Trophoblast cell (in vitro differentiated cells and primary cell): ENCODE measurements around the gene ANKDD1B.
"Not testable (repeated sequence)": the region's sequence is repeated elsewhere in the genome, so short reads cannot be mapped to it uniquely, and the experiment has no call there.

Experiments
- DNase-seq, 2 donors: peaks; one replicate each; pipeline ENCODE4 v3.0.0-alpha.2; 2016
- H2AFZ ChIP-seq: 2 replicates; pipeline ENCODE4 v1.6.1; 2013; ENCODE audit warnings: low read length, moderate library complexity, mild to moderate bottlenecking; ENCODE audit not compliant: insufficient read depth, poor library complexity
- H2AK5ac ChIP-seq: 2 replicates; pipeline ENCODE4 v1.6.1; 2013; ENCODE audit warnings: mild to moderate bottlenecking, low read length
- H2BK120ac ChIP-seq: 2 replicates; pipeline ENCODE4 v1.6.1; 2013; ENCODE audit warnings: low read length, mild to moderate bottlenecking, moderate library complexity; ENCODE audit not compliant: insufficient read depth, poor library complexity
- H2BK12ac ChIP-seq: 2 replicates; pipeline ENCODE4 v1.6.1; 2013; ENCODE audit warnings: mild to moderate bottlenecking, low read length, moderate library complexity
- H2BK5ac ChIP-seq: 2 replicates; pipeline ENCODE4 v1.6.1; 2013; ENCODE audit warnings: low read length, low read depth, moderate library complexity, mild to moderate bottlenecking; ENCODE audit not compliant: poor library complexity
- H3K14ac ChIP-seq: 2 replicates; pipeline ENCODE4 v1.6.1; 2013; ENCODE audit warnings: mild to moderate bottlenecking, low read length
- H3K18ac ChIP-seq: 2 replicates; pipeline ENCODE4 v1.6.1; 2013; ENCODE audit warnings: mild to moderate bottlenecking, low read length
- H3K23ac ChIP-seq: 2 replicates; pipeline ENCODE4 v1.6.1; 2013; ENCODE audit warnings: low read length
- H3K27ac ChIP-seq: 2 replicates; pipeline ENCODE4 v1.5.1; 2013; ENCODE audit warnings: low read depth, mild to moderate bottlenecking, inconsistent platforms, low read length, moderate library complexity
- H3K27me3 ChIP-seq: 2 replicates; pipeline ENCODE4 v1.6.1; 2013; ENCODE audit warnings: inconsistent platforms, mild to moderate bottlenecking, low read length, moderate library complexity; ENCODE audit not compliant: insufficient read depth
- H3K36me3 ChIP-seq, 2 experiments: 1 replicate in 1 of 2; 2 replicates in 1 of 2; pipeline ENCODE4 v1.6.1; 2013; ENCODE audit warnings: low read length in 2 of 2, mild to moderate bottlenecking in 2 of 2, moderate library complexity in 1 of 2; ENCODE audit not compliant: insufficient read depth in 2 of 2, control insufficient read depth in 1 of 2
- H3K4ac ChIP-seq: 2 replicates; pipeline ENCODE4 v1.6.1; 2013; ENCODE audit warnings: low read depth, mild to moderate bottlenecking, low read length, moderate library complexity
- H3K4me1 ChIP-seq, 2 experiments: 1 replicate in 1 of 2; 2 replicates in 1 of 2; pipeline ENCODE4 v1.6.1; 2013; ENCODE audit warnings: low read length in 2 of 2, mild to moderate bottlenecking in 2 of 2, moderate library complexity in 1 of 2; ENCODE audit not compliant: insufficient read depth in 2 of 2, control insufficient read depth in 1 of 2
- H3K4me2 ChIP-seq: 2 replicates; pipeline ENCODE4 v1.6.1; 2013; ENCODE audit warnings: inconsistent platforms, mild to moderate bottlenecking, low read length, moderate library complexity
- H3K4me3 ChIP-seq: 2 replicates; pipeline ENCODE4 v1.5.1; 2013; ENCODE audit warnings: mild to moderate bottlenecking, low read depth, low read length, inconsistent platforms
- H3K79me1 ChIP-seq: one replicate; pipeline ENCODE4 v1.6.1; 2013; ENCODE audit warnings: low read length
- H3K79me2 ChIP-seq: 2 replicates; pipeline ENCODE4 v1.6.1; 2013; ENCODE audit warnings: low read length, mild to moderate bottlenecking; ENCODE audit not compliant: control insufficient read depth, insufficient read depth, poor library complexity
- H3K9ac ChIP-seq: 2 replicates; pipeline ENCODE4 v1.6.1; 2013; ENCODE audit warnings: mild to moderate bottlenecking, low read length
- H3K9me3 ChIP-seq: 2 replicates; pipeline ENCODE4 v1.6.1; 2013; ENCODE audit warnings: low read depth, mild to moderate bottlenecking, control low read depth, inconsistent platforms, low read length; ENCODE audit not compliant: insufficient read depth
- H4K12ac ChIP-seq: 2 replicates; pipeline ENCODE4 v1.6.1; 2013; ENCODE audit warnings: low read depth, mild to moderate bottlenecking, low read length, moderate library complexity
- H4K8ac ChIP-seq: 2 replicates; pipeline ENCODE4 v1.6.1; 2013; ENCODE audit warnings: low read depth, mild to moderate bottlenecking, low read length, moderate library complexity
- H4K91ac ChIP-seq: one replicate; pipeline ENCODE4 v1.6.1; 2013; ENCODE audit warnings: low read depth, mild to moderate bottlenecking, low read length, moderate library complexity
- WGBS: extraction: QIAGEN DNeasy Blood & Tissue Kit; methylation state at CpG from one replicate; pipeline ENCODE4 v1.1.7; 2013; ENCODE audit warnings: missing lambda C conversion rate; ENCODE audit not compliant: insufficient read length, insufficient coverage; ENCODE audit errors: extremely low coverage; 5-methylcytosine and 5-hydroxymethylcytosine counted together

Gene ANKDD1B

GRCh38 chr5:75568202-75568601 lies 43.1 kb upstream of the ANKDD1B start:
- H2AK5ac ChIP-seq, result no peak overlapping the region
- no peak overlapping the region for H2AFZ ChIP-seq
- H2BK120ac ChIP-seq, result no peak overlapping the region
- H3K36me3 ChIP-seq, result peaks cover 0 to 4% of the 10 kb centered on the region in 2 experiments
- H3K9me3 ChIP-seq, result no peaks in the 10 kb centered on the region
- peaks cover 14 to 16% of the 10 kb centered on the region in 2 experiments for H3K4me1 ChIP-seq
- H3K14ac ChIP-seq, result no peak overlapping the region
- H4K8ac ChIP-seq, result no peak overlapping the region
- WGBS, result no CpG with 5 or more reads among the region's 2 CpGs
- H3K18ac ChIP-seq, result no peak overlapping the region
- no peak overlapping the region for H2BK12ac ChIP-seq
- no peak overlapping the region for H4K91ac ChIP-seq
- H3K79me1 ChIP-seq, result peaks cover 4% of the 10 kb centered on the region
- H4K12ac ChIP-seq, result no peak overlapping the region
- H3K9ac ChIP-seq, result no peak overlapping the region
- no peaks in the 10 kb centered on the region for H3K79me2 ChIP-seq
- no peak overlapping the region for H3K23ac ChIP-seq
- DNase-seq, result no peak
- H3K27ac ChIP-seq, result no peak overlapping the region
- H3K4me3 ChIP-seq, result no peak overlapping the region
- H3K27me3 ChIP-seq, result no peaks in the 10 kb centered on the region
- H3K4ac ChIP-seq, result no peak overlapping the region
- no peak overlapping the region for H2BK5ac ChIP-seq
- no peak overlapping the region for H3K4me2 ChIP-seq

GRCh38 chr5:75571547-75571946 lies 39.7 kb upstream of the ANKDD1B start:
- H4K91ac ChIP-seq, result no peak overlapping the region
- no peak overlapping the region for H3K27ac ChIP-seq
- H3K4me2 ChIP-seq, result no peak overlapping the region
- H2BK120ac ChIP-seq, result no peak overlapping the region
- no peak overlapping the region for H2AK5ac ChIP-seq
- no peak overlapping the region for H3K4ac ChIP-seq
- WGBS, result no CpG with 5 or more reads among the region's 2 CpGs
- peaks cover 4 to 7% of the 10 kb centered on the region in 2 experiments for H3K4me1 ChIP-seq
- no peak overlapping the region for H3K14ac ChIP-seq
- no peaks in the 10 kb centered on the region for H3K36me3 ChIP-seq
- H3K9me3 ChIP-seq, result no peaks in the 10 kb centered on the region
- no peak overlapping the region for H3K4me3 ChIP-seq
- H3K27me3 ChIP-seq, result no peaks in the 10 kb centered on the region
- H3K79me2 ChIP-seq, result no peaks in the 10 kb centered on the region
- H3K9ac ChIP-seq, result peak overlapping the region; percentile 40
- H4K12ac ChIP-seq, result no peak overlapping the region
- no peak for DNase-seq
- H4K8ac ChIP-seq, result no peak overlapping the region
- H2AFZ ChIP-seq, result no peak overlapping the region
- no peak overlapping the region for H2BK5ac ChIP-seq
- peaks cover under 1% of the 10 kb centered on the region for H3K79me1 ChIP-seq
- H3K23ac ChIP-seq, result no peak overlapping the region
- no peak overlapping the region for H3K18ac ChIP-seq
- no peak overlapping the region for H2BK12ac ChIP-seq

- no peak overlapping the region for H3K14ac ChIP-seq
- no peaks in the 10 kb centered on the region for H3K27me3 ChIP-seq
- H4K8ac ChIP-seq, result no peak overlapping the region
- no peak overlapping the region for H2BK12ac ChIP-seq
- H3K4me2 ChIP-seq, result no peak overlapping the region
- H4K91ac ChIP-seq, result no peak overlapping the region
- no peak overlapping the region for H3K18ac ChIP-seq
- H3K79me2 ChIP-seq, result no peaks in the 10 kb centered on the region
- H3K9me3 ChIP-seq, result no peaks in the 10 kb centered on the region
- H3K4ac ChIP-seq, result no peak overlapping the region
- no peak overlapping the region for H3K4me3 ChIP-seq
- H2AK5ac ChIP-seq, result no peak overlapping the region
- DNase-seq, result no peak
- no peaks in the 10 kb centered on the region for H3K4me1 ChIP-seq
- no peak overlapping the region for H2AFZ ChIP-seq
- no peak overlapping the region for H3K23ac ChIP-seq
- H4K12ac ChIP-seq, result no peak overlapping the region
- no peak overlapping the region for H2BK120ac ChIP-seq
- WGBS, result no CpG with 5 or more reads among the region's 3 CpGs
- H3K36me3 ChIP-seq, result peaks cover 2% of the 10 kb centered on the region in 2 experiments
- H3K79me1 ChIP-seq, result no peaks in the 10 kb centered on the region
- H2BK5ac ChIP-seq, result no peak overlapping the region
- no peak overlapping the region for H3K27ac ChIP-seq
- no peak overlapping the region for H3K9ac ChIP-seq
These were observed 36.5 kb upstream of the ANKDD1B start for GRCh38 chr5:75574791-75575190.

GRCh38 chr5:75578280-75578679 lies 33.0 kb upstream of the ANKDD1B start:
- not testable (repeated sequence) for H4K8ac ChIP-seq, H3K4me1 ChIP-seq, H2BK120ac ChIP-seq, H3K4me2 ChIP-seq, H3K9ac ChIP-seq, H2BK12ac ChIP-seq, H3K36me3 ChIP-seq, H3K14ac ChIP-seq, DNase-seq, H3K4me3 ChIP-seq, H2AK5ac ChIP-seq, H3K27me3 ChIP-seq, H3K23ac ChIP-seq, H2AFZ ChIP-seq, H4K91ac ChIP-seq, H3K79me2 ChIP-seq, H3K27ac ChIP-seq, H3K4ac ChIP-seq, H3K79me1 ChIP-seq, H3K18ac ChIP-seq, H2BK5ac ChIP-seq, H3K9me3 ChIP-seq, H4K12ac ChIP-seq
- WGBS, result no CpG with 5 or more reads among the region's 8 CpGs
